GM12873 (cell line): ENCODE measurements around the gene PCNT.

ENCODE experiments used
- CTCF ChIP-seq: IDR thresholded peaks from 2 replicates; pipeline ENCODE4 v1.5.1; 2012; ENCODE audit warnings: low read depth, mild to moderate bottlenecking, moderate library complexity, low read length, control low read depth; ENCODE audit not compliant: insufficient read depth; ENCODE audit errors: missing control alignments

PCNT gene

GRCh38 chr21:46363698-46364097 lies 39.7 kb downstream of the PCNT start:
- no peak for TF ChIP-seq CTCF

GRCh38 chr21:46366091-46366490 lies 42.1 kb downstream of the PCNT start:
- TF ChIP-seq CTCF, result no peak

- TF ChIP-seq CTCF, result no peak
These were observed 42.6 kb downstream of the PCNT start for GRCh38 chr21:46366561-46366960.

- no peak for TF ChIP-seq CTCF
These were observed 43.0 kb downstream of the PCNT start for GRCh38 chr21:46366966-46367365.

- no peak for TF ChIP-seq CTCF
These were observed 44.8 kb downstream of the PCNT start for GRCh38 chr21:46368533-46369285.

GRCh38 chr21:46369520-46370235 lies 45.7 kb downstream of the PCNT start:
- TF ChIP-seq CTCF, result no peak

- no peak for TF ChIP-seq CTCF
These were observed 47.5 kb downstream of the PCNT start for GRCh38 chr21:46371204-46372013.
